Activated T-helper 17 cell treated with anti-CD3 and anti-CD28 coated beads, Interleukin-2, amount 50 U/mL, for 72 hours (primary cell): ENCODE data around the gene CD8B. TPM values are rescaled to one million over a fixed set of nuclear protein-coding genes. Genes with fewer than 3 reads are reported as not detected.

Experiments used
- ATAC-seq: fragments of 150-1000 bp; cut with Tn5 transposase; replicated peaks from 2 replicates; pipeline ENCODE4 v1.10.0; 2021; ENCODE audit warnings: mild to moderate bottlenecking, moderate library complexity
- H3K27ac Mint-ChIP-seq: one replicate; pipeline ENCODE4 v1.8.0; 2022; ENCODE audit warnings: mixed read lengths
- H3K27me3 Mint-ChIP-seq: one replicate; pipeline ENCODE4 v1.8.0; 2022; ENCODE audit warnings: mixed read lengths
- H3K36me3 Mint-ChIP-seq: one replicate; pipeline ENCODE4 v1.8.0; 2022; ENCODE audit warnings: low read depth, mild to moderate bottlenecking, mixed read lengths
- H3K4me1 Mint-ChIP-seq: one replicate; pipeline ENCODE4 v1.8.0; 2022; ENCODE audit warnings: mixed read lengths
- H3K4me3 Mint-ChIP-seq: one replicate; pipeline ENCODE4 v1.8.0; 2022; ENCODE audit warnings: mild to moderate bottlenecking, mixed read lengths
- H3K9me3 Mint-ChIP-seq: one replicate; pipeline ENCODE4 v1.8.0; 2022; ENCODE audit warnings: mixed read lengths
- total RNA-seq, 2 donors: library from RNA; stranded (reverse); gene quantifications; one replicate each; pipeline ENCODE4 v1.2.3, GENCODE V29; 2022

The CD8B gene
- total RNA-seq, 2 donors from 2014 or later: 0.63 TPM; not detected in 1

- H3K27me3 Mint-ChIP-seq: no peaks in the 10 kb centered on the region
- no peak overlapping the region for H3K4me3 Mint-ChIP-seq
- H3K9me3 Mint-ChIP-seq: no peaks in the 10 kb centered on the region
- ATAC-seq: no peak
- H3K36me3 Mint-ChIP-seq: peaks cover 24% of the 10 kb centered on the region
- H3K27ac Mint-ChIP-seq: no peak overlapping the region
- H3K4me1 Mint-ChIP-seq: peaks cover 1% of the 10 kb centered on the region
Observed at GRCh38 chr2:86778957-86779356, 82.7 kb downstream of the CD8B start.

- Mint-ChIP-seq H3K27me3 (no peaks in the 10 kb centered on the region), H3K4me3 (no peak overlapping the region), H3K9me3 (no peaks in the 10 kb centered on the region), H3K36me3 (peaks cover 48% of the 10 kb centered on the region), H3K27ac (no peak overlapping the region), H3K4me1 (no peaks in the 10 kb centered on the region)
- no peak for ATAC-seq
Observed at GRCh38 chr2:86776532-86776931, 85.2 kb downstream of the CD8B start.

- Mint-ChIP-seq H3K27ac (no peak overlapping the region), H3K4me3 (no peak overlapping the region), H3K9me3 (no peaks in the 10 kb centered on the region), H3K4me1 (no peaks in the 10 kb centered on the region), H3K36me3 (peaks cover 60% of the 10 kb centered on the region), H3K27me3 (no peaks in the 10 kb centered on the region)
- no peak for ATAC-seq
Observed at GRCh38 chr2:86775338-86775737, 86.3 kb downstream of the CD8B start.

GRCh38 chr2:86774862-86775261, 86.8 kb downstream of the CD8B start:
- Mint-ChIP-seq H3K27me3 (no peaks in the 10 kb centered on the region), H3K9me3 (no peaks in the 10 kb centered on the region), H3K27ac (no peak overlapping the region), H3K36me3 (peaks cover 65% of the 10 kb centered on the region), H3K4me3 (no peak overlapping the region), H3K4me1 (no peaks in the 10 kb centered on the region)
- ATAC-seq: no peak

- no peak for ATAC-seq
- Mint-ChIP-seq H3K4me3 (no peak overlapping the region), H3K27ac (no peak overlapping the region), H3K4me1 (no peaks in the 10 kb centered on the region), H3K36me3 (peaks cover 88% of the 10 kb centered on the region), H3K27me3 (no peaks in the 10 kb centered on the region), H3K9me3 (no peaks in the 10 kb centered on the region)
Observed at GRCh38 chr2:86772611-86773010, 89.1 kb downstream of the CD8B start.

GRCh38 chr2:86770816-86771301, 90.8 kb downstream of the CD8B start:
- no peaks in the 10 kb centered on the region for H3K9me3 Mint-ChIP-seq
- H3K4me3 Mint-ChIP-seq: no peak overlapping the region
- no peak overlapping the region for H3K27ac Mint-ChIP-seq
- H3K36me3 Mint-ChIP-seq: peaks cover 100% of the 10 kb centered on the region
- H3K27me3 Mint-ChIP-seq: no peaks in the 10 kb centered on the region
- no peaks in the 10 kb centered on the region for H3K4me1 Mint-ChIP-seq
- no peak for ATAC-seq

- Mint-ChIP-seq H3K27me3 (no peaks in the 10 kb centered on the region), H3K9me3 (no peaks in the 10 kb centered on the region), H3K36me3 (peaks cover 100% of the 10 kb centered on the region), H3K4me3 (no peak overlapping the region), H3K4me1 (no peaks in the 10 kb centered on the region), H3K27ac (no peak overlapping the region)
- ATAC-seq: no peak
Observed at GRCh38 chr2:86769838-86770237, 91.8 kb downstream of the CD8B start.

- Mint-ChIP-seq H3K27me3 (no peaks in the 10 kb centered on the region), H3K27ac (no peak overlapping the region), H3K9me3 (no peaks in the 10 kb centered on the region), H3K36me3 (peaks cover 89% of the 10 kb centered on the region), H3K4me1 (no peaks in the 10 kb centered on the region), H3K4me3 (no peak overlapping the region)
- no peak for ATAC-seq
Observed at GRCh38 chr2:86768189-86768949, 93.3 kb downstream of the CD8B start.

Other genes starting within 250 kb of the CD8B start
- gene RNF103, start 238.0 kb downstream of the CD8B start, total RNA-seq: 10 to 100 TPM; 11.8 to 17.6 TPM
- 10 to 100 TPM; 17.4 to 27.6 TPM for gene RMND5A, start 141.6 kb downstream of the CD8B start, total RNA-seq
- 1 to 10 TPM in 1 of 2 donors, under 1 TPM in 1; 0.80 to 2.7 TPM for gene CD8A, start 71.0 kb downstream of the CD8B start, total RNA-seq
- gene RGPD1, start 80.2 kb upstream of the CD8B start, total RNA-seq: 1 to 10 TPM; 1.3 to 1.9 TPM
- gene PLGLB1, start 160.0 kb upstream of the CD8B start, total RNA-seq: 1 to 10 TPM; 1.8 to 2.4 TPM